ENCODE measurements around the gene HINT1.
"Not testable (repeated sequence)": the region's sequence is repeated elsewhere in the genome, so short reads cannot be mapped to it uniquely, and the experiment has no call there.

DNA sequence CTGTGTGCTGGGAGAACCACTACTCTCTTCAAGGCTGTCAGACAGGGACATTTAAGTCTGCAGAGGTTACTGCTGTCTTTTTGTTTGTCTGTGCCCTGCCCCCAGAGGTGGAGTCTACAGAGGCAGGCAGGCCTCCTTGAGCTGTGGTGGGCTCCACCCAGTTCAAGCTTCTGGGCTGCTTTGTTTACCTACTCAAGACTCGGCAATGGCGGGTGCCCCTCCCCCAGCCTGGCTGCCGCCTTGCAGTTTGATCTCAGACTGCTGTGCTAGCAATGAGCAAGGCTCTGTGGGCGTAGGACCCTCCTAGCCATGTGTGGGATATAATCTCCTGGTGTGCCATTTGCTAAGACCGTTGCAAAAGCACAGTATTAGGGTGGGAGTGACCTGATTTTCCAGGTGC, 26.6 kb downstream of the HINT1 start:
- TF ChIP-seq, protein P1, sequence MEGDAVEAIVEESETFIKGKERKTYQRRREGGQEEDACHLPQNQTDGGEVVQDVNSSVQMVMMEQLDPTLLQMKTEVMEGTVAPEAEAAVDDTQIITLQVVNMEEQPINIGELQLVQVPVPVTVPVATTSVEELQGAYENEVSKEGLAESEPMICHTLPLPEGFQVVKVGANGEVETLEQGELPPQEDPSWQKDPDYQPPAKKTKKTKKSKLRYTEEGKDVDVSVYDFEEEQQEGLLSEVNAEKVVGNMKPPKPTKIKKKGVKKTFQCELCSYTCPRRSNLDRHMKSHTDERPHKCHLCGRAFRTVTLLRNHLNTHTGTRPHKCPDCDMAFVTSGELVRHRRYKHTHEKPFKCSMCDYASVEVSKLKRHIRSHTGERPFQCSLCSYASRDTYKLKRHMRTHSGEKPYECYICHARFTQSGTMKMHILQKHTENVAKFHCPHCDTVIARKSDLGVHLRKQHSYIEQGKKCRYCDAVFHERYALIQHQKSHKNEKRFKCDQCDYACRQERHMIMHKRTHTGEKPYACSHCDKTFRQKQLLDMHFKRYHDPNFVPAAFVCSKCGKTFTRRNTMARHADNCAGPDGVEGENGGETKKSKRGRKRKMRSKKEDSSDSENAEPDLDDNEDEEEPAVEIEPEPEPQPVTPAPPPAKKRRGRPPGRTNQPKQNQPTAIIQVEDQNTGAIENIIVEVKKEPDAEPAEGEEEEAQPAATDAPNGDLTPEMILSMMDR (conservative IDR thresholded peaks at IDR 0.05; ENCODE audit: low read length) = not testable (repeated sequence)
- not testable (repeated sequence) for TF ChIP-seq EZH2phosphoT487 (IDR thresholded peaks at IDR 0.05; ENCODE audit: borderline replicate concordance)
